Stimulated activated CD4-positive, alpha-beta T cell treated with anti-CD3 and anti-CD28 coated beads, Interleukin-4, amount 100 ng/mL, for 4 hours (primary cell): ENCODE results near the gene RBFOX1.

ENCODE experiments used
- DNase-seq, 2 experiments: peaks; one replicate each; pipeline ENCODE4 v3.0.0-alpha.2; 2020

Gene RBFOX1

GRCh38 chr16:7332611-7333010, at the start of gene RBFOX1:
Gene RBFOX1, plus strand, starts transcription at chr16:7332845.
- DNase-seq, result no peak

- DNase-seq, result no peak
These were observed 47.9 kb upstream of the RBFOX1 start for GRCh38 chr16:7284780-7285179.

GRCh38 chr16:7285520-7285919, 47.1 kb upstream of the RBFOX1 start:
- DNase-seq, result no peak

GRCh38 chr16:7289299-7289698, 43.3 kb upstream of the RBFOX1 start:
- no peak for DNase-seq

GRCh38 chr16:7290682-7291081, 42.0 kb upstream of the RBFOX1 start:
- DNase-seq, result no peak

- DNase-seq, result no peak
These were observed 38.6 kb upstream of the RBFOX1 start for GRCh38 chr16:7294020-7294419.

- DNase-seq, result no peak
These were observed 29.5 kb upstream of the RBFOX1 start for GRCh38 chr16:7303052-7303610.

- no peak for DNase-seq
These were observed 28.9 kb upstream of the RBFOX1 start for GRCh38 chr16:7303660-7304200.

- DNase-seq, result no peak
These were observed 28.4 kb upstream of the RBFOX1 start for GRCh38 chr16:7304279-7304678.

GRCh38 chr16:7304958-7305357, 27.7 kb upstream of the RBFOX1 start:
- no peak for DNase-seq

- no peak for DNase-seq
These were observed 19.5 kb upstream of the RBFOX1 start for GRCh38 chr16:7313170-7313569.

- DNase-seq, result no peak
These were observed 18.5 kb upstream of the RBFOX1 start for GRCh38 chr16:7314163-7314562.

- no peak for DNase-seq
These were observed 16.8 kb upstream of the RBFOX1 start for GRCh38 chr16:7315813-7316212.

- no peak for DNase-seq
These were observed 16.3 kb upstream of the RBFOX1 start for GRCh38 chr16:7316281-7316888.

GRCh38 chr16:7317982-7318381, 14.7 kb upstream of the RBFOX1 start:
- no peak for DNase-seq

- no peak for DNase-seq
These were observed 14.0 kb upstream of the RBFOX1 start for GRCh38 chr16:7318686-7319085.

GRCh38 chr16:7319514-7319913, 13.1 kb upstream of the RBFOX1 start:
- no peak for DNase-seq

- no peak for DNase-seq
These were observed 11.0 kb upstream of the RBFOX1 start for GRCh38 chr16:7321661-7322060.

GRCh38 chr16:7324321-7324720, 8.3 kb upstream of the RBFOX1 start:
- no peak for DNase-seq

- DNase-seq, result no peak
These were observed 6.8 kb upstream of the RBFOX1 start for GRCh38 chr16:7325834-7326233.

GRCh38 chr16:7330709-7331108, 1.9 kb upstream of the RBFOX1 start:
- no peak for DNase-seq

GRCh38 chr16:7331997-7332396, 648 bp upstream of the RBFOX1 start:
- no peak for DNase-seq

GRCh38 chr16:7333180-7333725, 608 bp downstream of the RBFOX1 start:
- DNase-seq, result no peak

GRCh38 chr16:7334801-7335560, 2.3 kb downstream of the RBFOX1 start:
- DNase-seq, result no peak
